Stimulated activated CD4-positive, alpha-beta T cell treated with anti-CD3 and anti-CD28 coated beads, Interleukin-15, amount 100 ng/mL, for 1 hour (primary cell): ENCODE data around the gene RASGEF1C.

ENCODE experiments used
- DNase-seq, 2 donors: peaks; one replicate each; pipeline ENCODE4 v3.0.0-alpha.2; 2020; ENCODE audit warnings: low read depth in 1 of 2, low spot score in 1 of 2

Gene RASGEF1C

DNA sequence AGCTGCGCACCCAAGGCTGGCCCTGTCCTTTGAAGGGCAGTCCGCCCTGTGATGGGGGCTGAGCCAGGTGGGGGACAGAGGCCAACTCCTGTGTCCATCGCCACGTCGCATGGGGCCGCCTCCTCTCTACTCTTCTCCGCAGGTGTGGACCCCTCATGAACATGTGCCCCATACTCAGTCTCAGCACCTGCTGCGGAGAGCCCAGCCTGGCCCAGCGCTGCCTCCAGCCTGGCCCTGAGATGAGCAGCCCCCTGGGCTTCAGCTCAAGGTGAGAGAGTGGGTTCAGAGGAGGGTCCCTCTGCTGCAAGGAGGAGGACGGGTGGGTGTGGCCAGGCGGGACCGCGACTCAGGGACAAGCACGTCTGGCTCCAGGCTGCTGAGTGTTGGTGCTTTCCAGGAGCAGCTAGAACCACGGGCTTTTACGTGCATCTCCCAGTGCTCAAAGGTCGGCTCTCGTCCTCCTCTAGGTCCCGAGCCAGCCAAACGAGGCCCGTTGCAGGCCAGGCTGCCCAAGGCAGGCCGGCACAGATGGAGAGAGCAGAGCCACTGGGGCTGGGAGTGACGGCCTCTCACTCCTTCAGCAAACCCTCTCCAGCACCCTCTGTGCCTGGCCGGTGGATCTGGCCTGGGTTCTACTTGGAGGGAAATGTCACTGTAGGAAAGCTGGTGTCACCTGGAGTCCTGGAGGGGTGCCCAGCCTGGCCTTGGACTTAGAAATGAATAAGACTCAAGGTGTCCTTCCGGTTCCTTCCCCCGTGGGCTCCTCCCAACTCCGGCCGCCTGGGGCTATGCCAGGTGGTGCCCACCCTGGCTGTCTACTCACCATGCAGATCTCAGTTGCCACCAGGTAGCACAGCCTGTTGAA lies 88.5 kb downstream of the RASGEF1C start:
- no peak for DNase-seq

DNA sequence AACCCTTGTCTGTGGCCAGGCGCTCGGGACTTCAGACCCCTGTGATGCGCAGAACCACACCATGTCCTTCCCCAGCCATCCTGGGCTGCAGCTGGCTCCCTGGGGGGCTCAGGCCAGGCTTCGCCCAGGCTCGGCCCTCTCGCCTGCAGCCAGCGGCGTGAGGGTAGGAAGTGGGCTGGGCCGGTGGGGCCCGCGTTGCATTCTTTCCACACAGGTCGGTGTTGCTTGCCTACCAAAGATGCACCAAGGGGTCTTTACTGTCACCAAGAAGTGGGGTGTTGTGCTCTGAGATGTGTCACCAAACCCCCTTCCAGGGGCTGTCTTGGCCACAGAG lies 89.1 kb downstream of the RASGEF1C start:
- no peak for DNase-seq

DNA sequence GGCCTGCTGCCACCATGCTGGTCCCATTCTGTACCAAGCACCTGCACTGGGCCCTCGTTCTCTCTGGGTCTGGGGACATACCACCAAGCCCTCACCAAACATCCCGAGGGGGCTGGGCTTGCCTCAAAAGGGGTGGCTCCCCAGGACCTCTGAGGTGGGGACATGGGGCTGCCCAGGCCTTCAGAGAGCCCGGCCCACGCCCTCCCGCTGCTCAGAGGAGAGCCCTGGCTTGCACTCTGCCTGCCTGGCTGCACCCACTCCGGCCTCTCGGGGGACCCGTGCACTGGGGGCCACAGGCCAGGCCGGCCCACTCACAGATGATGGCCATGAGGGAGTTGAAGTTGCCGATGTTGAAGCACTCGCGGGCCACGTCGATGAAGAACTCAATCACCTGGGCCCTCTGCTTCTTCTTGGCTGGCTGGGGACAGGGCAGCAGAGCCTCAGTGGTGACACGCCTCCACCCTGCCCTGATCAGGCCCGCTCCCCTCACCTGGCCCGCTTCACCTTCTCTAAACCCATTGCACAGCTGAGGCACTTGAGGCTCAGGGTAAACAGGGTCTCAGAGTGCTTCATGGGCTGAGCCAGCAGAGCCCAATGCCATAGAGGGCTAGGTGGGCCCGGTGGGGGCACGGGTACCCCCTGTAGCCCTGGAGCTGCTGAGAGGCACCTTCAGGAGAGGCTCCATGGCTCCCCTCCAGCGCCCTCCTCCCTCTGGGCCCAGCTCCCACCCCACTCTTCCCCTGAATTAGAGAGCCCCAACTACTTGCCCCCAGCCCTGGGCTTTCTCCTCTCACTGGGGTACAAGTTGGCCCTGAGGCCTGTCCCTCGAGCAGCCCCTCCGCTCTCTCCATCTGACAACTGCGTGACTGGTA lies 89.7 kb downstream of the RASGEF1C start:
- DNase-seq, result no peak

DNA sequence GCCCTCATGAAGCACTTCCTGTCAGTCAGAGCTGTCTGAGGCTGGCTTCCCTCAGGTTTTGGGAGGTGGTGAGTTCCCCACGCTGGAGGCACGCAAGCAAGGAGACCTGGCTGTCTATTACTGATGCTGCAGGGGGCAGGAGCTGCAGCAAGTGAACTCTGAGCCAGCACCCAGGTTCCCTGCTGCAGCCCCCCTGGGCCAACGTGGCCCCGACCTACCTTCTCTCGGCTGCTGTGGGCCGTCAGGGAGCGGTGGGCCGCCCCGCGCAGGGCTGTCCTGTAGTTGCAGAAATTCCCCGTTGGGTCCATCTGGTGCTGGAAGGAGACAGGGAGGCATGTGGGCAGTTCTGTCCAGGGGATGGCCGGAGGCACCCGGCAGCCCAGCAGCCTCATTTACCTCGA lies 90.6 kb downstream of the RASGEF1C start:
- DNase-seq, result no peak

DNA sequence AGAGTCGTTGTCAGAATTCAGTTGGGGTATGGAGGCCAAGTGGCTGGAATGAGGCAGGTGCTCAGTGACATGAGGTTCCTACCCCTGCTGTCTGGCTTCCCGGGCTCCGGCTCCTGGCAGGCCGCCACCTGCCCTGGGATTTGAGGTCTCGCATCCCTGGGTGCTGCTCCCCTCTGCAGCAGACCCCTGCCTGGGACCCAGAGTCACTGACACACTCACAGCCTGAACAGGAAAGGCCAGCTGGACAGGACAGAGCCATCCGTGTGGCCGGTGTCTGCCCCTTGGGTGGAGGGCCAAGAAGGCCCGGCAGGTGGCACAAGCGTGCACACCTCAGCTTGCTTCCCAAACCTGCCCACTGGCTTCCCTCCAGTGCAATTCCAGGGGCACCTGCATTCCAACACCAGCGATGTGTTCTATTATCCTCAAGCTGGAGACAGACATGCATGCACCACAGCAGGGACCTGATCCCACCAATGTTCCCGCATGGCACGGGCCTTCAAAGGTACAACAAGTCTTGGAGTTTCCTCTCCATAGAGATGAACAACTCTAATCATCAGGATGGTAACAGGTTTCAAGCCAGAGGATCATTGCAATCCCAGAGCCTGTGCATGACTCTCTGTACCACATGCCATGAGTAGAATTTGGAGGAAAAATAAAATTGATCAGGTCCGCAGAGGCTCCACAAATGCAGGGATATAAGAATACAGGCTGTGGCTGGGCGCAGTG lies 91.8 kb downstream of the RASGEF1C start:
- DNase-seq, result no peak

DNA sequence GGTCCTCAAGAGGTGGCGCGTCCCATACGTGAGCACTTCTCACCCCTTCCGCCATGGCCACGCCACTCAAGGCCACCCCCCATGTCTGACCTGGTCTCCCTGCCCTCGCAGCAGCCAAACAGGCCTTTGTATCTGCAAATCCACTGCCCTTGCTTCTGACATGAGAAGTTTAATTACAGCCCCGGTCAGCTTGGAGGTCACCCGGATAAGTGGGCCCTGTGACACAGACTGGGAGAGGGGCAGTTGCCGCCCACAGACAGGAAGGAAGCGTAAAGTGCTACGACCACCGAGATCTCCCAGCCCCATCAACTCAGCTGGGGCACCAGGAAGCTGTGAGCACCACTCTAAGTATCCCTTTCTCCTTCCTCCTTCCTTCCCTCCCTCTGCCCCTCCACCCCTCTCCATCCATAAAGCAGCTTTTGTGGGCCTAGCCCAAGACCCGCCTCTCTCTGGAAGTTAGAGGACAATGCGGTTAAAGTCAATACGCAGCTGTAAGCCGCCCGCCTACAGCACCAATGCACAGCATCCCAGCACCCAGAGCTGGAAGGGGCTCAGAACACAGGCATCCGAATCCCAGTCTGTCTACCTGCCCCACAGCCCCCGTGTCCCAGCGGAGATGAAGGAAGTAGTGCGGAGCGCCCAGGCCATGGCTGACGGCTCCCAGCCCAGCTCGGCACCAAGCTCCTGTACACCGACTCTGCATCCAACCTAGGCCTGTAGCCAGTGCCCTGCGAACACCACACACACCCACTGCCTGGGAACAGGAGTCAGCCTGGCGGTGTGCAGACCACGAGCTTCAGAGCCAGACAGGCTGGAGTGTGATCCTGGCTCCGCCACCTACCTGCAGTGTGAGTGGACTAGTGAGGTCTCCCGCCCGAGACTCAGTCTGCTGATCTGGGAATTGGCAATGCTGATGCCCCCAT lies 92.7 kb downstream of the RASGEF1C start:
- DNase-seq, result no peak

DNA sequence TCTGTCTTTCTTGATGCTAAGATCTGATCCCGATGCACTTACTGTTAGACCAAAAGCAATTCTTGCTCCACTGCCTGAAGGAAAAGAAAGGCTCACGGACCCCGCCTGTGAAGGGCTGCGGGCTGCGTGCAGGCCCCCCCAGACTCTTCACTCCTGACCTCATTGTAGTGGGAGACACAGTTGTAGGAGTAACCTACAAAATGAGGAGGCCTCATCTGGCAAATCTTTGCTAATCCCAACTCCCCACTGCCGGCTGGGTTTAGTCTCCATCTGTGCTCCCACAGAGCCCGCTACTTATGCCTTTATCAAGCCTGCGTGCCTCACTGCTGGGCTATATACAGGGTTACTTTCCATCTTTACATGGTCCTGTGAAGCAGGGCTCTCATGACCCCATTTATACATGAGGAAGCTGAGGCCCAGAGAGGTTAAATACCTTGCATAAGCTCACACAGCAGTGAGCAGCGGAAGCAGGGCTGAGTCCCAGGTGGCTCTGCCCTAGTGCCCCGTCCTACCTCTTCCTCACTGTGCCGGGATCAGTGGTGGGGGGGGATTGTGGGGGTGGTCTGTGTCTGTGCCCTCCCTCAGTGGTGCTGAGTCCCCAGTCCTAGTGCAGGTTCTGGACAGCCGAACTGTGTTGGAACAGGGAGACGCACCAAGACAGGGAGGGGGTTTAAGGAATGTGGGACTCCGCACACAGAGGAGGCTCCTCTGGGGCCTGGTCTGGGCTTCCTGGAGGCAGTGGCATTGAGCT lies 93.5 kb downstream of the RASGEF1C start:
- DNase-seq, result no peak

DNA sequence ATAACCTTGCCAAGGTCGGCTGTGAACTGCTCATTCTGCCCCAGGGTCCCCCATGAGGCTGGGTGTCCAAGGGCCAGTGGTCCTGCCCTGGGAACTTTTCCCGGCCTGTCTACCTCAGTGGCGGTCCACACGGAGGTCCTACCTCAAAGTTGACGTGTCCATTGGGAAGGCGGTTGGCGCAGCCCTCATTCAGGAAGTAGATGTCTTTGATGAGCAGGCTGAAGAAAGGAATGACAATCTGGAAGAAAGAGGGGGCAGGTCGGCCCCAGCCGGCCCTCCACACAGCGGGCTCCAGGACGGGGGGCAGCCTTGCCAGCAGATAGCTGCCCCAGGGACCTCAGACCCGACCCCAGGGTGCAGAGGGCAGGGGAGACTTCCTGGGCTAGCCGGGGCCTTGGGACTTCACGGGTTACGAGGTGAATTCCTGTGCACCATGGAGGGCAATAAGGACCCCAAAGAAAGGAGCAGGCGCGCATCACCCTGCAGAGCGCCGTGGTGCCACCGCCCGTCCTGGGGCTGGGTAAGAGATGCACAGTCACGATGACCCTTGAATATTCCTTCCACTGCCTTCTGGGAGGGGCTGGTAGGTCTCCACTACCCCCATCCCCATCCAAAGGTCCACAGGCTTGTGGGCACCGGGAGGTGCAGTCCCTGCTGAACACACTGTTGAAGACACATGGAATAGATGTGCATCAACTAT lies 94.6 kb downstream of the RASGEF1C start:
- DNase-seq, result no peak

DNA sequence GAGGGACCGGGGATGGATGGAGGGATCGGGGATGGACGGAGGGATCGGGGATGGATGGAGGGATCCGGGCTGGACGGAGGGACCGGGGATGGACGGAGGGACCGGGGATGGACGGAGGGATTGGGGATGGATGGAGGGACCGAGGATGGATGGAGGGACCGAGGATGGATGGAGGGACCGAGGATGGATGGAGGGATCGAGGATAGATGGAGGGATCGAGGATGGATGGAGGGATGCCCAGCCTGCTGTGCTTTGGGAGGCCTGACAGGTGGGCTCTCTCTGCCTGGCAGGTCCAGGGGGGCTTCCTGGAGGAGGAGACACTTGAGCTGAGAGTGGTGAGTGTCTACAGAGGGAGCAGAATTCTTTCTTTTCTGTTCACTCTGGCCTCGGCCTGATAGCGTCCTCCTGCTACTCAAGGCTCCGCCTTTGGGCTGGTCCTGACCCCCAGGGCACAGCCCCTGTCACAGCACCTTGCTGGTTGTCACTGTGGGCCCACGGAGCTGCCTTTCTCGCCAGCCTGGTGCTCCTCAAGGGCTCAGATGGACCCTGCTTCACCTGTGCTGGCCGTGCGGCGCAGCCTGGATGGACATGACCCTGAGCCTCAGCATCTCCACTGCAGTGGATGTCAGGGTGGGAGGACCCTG lies 95.2 kb downstream of the RASGEF1C start:
- no peak for DNase-seq

DNA sequence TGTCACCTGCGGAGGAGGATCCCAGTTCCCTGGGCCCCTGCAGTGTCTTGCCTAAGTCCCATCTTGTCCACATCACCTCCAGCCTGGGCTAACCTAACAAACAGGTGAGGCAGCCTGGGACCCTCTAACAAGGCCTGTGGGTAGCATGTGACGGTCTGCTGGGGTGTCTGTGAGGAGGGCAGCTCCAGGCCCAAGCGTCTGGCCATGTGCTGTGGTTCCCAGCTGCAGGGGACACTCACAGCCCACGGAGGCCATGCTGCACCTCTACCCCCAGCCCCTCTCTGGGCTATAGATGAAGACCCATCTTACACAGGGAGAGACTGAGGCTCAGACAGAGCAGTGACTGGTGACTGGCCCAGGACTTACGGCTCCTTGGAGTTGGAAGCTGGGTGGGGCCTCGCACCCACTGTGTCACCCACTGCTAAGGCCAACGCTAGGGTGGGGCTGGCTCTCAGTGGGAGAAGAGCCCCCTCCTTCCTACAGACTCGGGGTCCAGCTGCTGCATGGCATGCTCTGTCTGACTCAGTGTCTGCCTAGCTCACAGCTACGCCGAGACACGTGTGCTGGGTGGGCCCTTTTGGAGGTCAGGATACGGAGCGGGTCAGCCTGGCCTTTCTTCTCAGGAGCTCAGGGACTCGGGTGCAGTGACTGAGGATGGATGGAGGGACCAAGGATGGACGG lies 96.7 kb downstream of the RASGEF1C start:
- no peak for DNase-seq

DNA sequence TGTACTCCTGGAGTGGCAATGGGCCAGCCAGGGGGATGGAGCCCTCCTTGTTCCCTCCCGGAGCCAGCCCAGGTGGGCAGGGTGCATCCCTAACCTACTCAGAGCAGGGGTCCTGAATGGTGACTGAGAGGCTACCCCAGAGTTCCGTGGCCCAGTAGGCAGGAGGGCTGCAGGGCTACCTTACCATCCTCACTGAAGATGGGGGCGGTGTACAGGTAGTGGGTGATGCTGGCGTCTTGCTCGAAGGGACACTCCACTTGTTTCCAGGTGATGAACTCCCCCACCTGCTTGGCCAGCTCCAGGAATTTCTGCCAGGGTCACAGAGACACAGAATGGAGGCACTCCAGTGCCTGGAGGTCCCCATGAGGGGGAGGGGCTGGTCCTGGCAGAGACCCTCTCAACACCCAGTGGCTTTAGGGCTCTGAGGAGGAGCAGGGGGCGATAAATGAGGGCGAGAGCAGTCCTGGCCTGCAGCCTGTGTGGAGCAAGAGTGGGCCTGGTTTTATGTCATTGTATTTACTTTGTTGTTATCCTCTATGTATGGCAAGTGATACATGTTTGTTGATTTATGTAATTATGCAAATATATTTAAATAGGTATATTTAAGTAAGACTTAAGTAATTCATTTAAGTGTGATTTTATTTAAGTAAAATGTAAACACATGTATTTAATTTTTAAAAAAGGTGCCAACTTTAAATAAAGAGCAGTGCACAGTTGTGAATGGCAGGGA lies 97.6 kb downstream of the RASGEF1C start:
- no peak for DNase-seq

DNA sequence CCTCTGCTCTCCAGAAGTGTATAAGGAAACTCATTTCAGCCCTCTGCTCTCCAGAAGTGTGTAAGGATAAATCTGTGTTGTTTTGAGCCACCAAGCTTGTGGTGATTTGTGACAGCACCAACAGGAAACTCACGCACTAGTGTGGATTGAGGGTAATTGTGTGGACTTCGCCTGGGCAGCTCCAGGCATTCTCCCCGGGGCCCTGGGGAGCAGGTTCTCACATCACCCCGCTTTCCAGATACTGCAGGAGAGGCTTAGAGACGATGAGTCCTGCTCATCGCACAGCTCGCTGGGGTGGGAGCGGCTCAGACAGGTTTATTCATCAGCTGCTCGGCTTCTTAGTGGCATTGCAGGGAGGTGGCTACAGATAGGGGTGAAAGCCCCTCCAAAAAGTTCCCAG lies 99.1 kb downstream of the RASGEF1C start:
- no peak for DNase-seq

DNA sequence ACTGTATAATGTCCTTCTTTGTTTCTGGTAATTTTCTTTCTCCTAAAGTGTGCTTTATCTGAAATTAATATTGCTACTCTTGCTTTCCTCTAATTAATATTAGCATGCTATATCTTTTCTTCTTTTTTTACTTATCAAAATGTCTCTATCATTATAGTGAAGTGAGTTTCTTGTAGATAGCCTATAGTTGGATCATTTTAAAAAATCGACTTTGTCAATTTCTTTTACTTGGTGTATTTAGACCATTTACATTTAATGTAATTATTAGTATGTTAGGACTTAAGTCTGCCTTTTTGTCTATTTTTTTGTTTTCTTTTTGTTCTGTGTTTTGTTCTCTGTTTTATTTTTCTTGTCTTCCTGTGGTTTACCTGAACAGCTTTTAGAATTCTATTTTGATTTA lies 102.0 kb downstream of the RASGEF1C start:
- no peak for DNase-seq

DNA sequence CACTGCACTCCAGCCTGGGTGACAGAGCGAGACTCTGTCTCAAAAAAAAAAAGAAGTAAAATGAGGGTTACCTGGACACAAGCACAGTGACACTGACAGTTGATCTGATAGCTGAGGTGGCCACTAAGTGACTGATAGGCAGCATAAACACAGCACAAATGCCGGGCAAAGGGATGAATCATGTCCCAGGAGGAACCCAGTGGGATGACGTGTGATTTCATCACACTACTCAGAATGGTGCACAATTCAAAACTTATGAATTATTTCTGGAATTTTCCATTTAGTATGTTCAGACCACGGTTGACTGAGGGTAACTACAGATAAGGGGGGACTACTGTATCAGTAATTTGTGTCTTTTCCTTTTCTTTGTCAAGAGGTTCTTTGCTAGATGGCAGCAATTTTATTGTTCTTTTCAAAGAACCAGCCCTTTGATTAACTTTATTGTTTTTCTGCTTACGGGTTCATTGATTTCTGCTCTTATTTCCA lies 103.1 kb downstream of the RASGEF1C start:
- no peak for DNase-seq

DNA sequence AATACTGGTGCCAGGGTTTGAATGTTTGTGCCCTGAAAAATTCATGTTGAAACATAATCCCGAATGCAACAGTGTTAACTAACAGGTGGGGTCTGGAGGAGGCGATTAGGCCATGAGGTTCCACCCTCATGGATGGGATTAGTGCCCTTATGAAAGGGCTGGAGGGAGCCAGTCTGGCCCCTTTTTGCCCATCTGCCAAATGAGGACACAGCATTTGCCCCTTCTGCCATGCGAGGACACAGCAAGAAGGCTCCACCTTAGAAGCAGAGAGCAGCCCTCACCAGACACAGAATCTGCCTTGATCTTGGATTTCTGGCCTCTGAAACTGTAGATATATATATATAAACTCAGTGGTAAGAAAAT lies 104.9 kb downstream of the RASGEF1C start:
- DNase-seq, result no peak

DNA sequence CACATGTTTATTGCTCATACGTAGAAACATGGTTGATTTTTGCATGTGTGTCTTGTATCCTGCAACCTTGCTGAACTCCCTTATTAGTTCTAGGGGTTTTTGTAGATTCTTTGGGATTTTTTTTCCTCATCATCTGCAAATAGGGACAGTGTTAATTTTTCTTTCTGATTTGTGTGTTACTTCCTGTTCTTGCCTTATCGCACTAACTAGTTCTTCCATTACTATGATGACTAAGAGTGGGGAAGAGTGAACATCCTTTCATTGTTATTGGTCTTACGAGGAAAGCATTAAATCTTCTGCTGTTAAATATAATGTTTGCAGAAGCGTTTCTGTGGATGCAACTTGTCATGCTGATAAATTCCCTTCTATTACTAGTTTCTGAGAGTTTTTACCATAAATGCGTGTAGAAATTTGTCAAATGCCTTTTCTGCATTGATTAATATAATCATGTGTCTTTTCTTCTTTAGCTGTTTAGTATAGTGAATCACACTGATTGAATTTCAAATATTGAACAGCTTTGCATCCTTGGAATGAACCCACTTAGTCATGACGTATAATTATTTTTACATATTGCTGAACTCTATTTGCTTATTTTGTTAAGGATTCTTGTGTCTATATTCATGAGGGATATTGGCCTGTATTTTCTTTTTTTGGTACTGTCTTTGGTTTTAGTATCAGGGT lies 105.4 kb downstream of the RASGEF1C start:
- no peak for DNase-seq

DNA sequence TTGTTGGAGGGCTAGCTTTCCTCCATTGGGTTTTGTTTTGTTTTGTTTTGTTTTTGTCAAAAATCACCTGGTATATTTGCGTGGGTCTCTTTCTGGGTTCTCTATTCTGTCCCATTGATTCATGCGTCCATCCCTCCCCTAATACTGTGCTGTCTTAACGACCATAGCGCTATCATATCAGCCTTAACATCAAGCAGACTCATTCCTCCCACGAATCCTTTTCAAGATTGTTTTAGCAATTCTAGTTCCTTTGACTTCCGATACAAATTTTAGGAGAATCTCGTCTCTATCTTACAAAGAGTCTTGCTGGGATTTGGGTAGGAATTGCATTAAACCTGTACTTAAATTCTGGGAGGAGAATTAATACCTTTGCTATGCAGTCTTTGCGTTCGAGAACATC lies 106.4 kb downstream of the RASGEF1C start:
- no peak for DNase-seq
